Neutrophil (primary cell): ENCODE data around the gene GRIK2.

Experiments
- H3K27ac ChIP-seq: fragments of 200-600 bp; sonication (generic); 2 replicates; pipeline ENCODE4 v1.5.1; 2016; ENCODE audit warnings: mild to moderate bottlenecking, moderate library complexity
- H3K27me3 ChIP-seq: fragments of 200-600 bp; sonication (generic); 2 replicates; pipeline ENCODE4 v1.6.0; 2016; ENCODE audit warnings: mild to moderate bottlenecking
- H3K36me3 ChIP-seq: fragments of 200-600 bp; sonication (generic); 2 replicates; pipeline ENCODE4 v1.5.1; 2017
- H3K4me1 ChIP-seq, 2 experiments: fragments of 200-600 bp in 1 of 2; sonication (generic) in 1 of 2; 1 replicate in 1 of 2; 2 replicates in 1 of 2; pipeline versions ENCODE4 v1.5.1 to v1.6.1; 2013 to 2016; ENCODE audit warnings: low read depth in 1 of 2, low read length in 1 of 2, mild to moderate bottlenecking in 1 of 2, moderate library complexity in 1 of 2; ENCODE audit not compliant: control insufficient read depth in 1 of 2, insufficient read depth in 1 of 2
- H3K4me3 ChIP-seq, 2 experiments: fragments of 200-600 bp in 1 of 2; sonication (generic) in 1 of 2; 1 replicate in 1 of 2; 2 replicates in 1 of 2; pipeline ENCODE4 v1.5.1; 2013 to 2016; ENCODE audit warnings: low read depth in 1 of 2, low read length in 1 of 2, mild to moderate bottlenecking in 1 of 2, moderate library complexity in 1 of 2
- H3K9me3 ChIP-seq: fragments of 200-600 bp; sonication (generic); 2 replicates; pipeline ENCODE4 v1.5.1; 2016
- CTCF ChIP-seq: fragments of 200-600 bp; sonication (generic); IDR thresholded peaks from 2 replicates; pipeline ENCODE4 v1.5.1; 2016; ENCODE audit warnings: antibody characterized with exemption

Gene GRIK2

GRCh38 chr6:101462576-101462975, 69.1 kb downstream of the GRIK2 start:
- TF ChIP-seq CTCF, result no peak
- Histone ChIP-seq H3K9me3 (no peaks in the 10 kb centered on the region), H3K27me3 (no peaks in the 10 kb centered on the region), H3K4me1 (no peaks in the 10 kb centered on the region), H3K27ac (no peak overlapping the region), H3K36me3 (no peaks in the 10 kb centered on the region), H3K4me3 (no peak overlapping the region)

GRCh38 chr6:101465863-101466262, 72.4 kb downstream of the GRIK2 start:
- Histone ChIP-seq H3K4me3 (no peak overlapping the region), H3K4me1 (no peaks in the 10 kb centered on the region), H3K36me3 (no peaks in the 10 kb centered on the region), H3K9me3 (no peaks in the 10 kb centered on the region), H3K27me3 (no peaks in the 10 kb centered on the region), H3K27ac (no peak overlapping the region)
- no peak for TF ChIP-seq CTCF

GRCh38 chr6:101477436-101477835, 83.9 kb downstream of the GRIK2 start:
- no peaks in the 10 kb centered on the region for H3K4me1 ChIP-seq
- TF ChIP-seq CTCF, result no peak
- H3K36me3 ChIP-seq, result no peaks in the 10 kb centered on the region

GRCh38 chr6:101478891-101479290, 85.4 kb downstream of the GRIK2 start:
- no peaks in the 10 kb centered on the region for H3K4me1 ChIP-seq
- no peak for TF ChIP-seq CTCF
- H3K27ac ChIP-seq, result no peak overlapping the region
- H3K4me3 ChIP-seq, result no peak overlapping the region
- no peaks in the 10 kb centered on the region for H3K36me3 ChIP-seq
- no peaks in the 10 kb centered on the region for H3K27me3 ChIP-seq
- no peaks in the 10 kb centered on the region for H3K9me3 ChIP-seq

More at GRCh38 chr6:101477436-101477835, 83.9 kb downstream of the GRIK2 start:
- H3K27ac ChIP-seq, result no peak overlapping the region
- H3K9me3 ChIP-seq, result no peaks in the 10 kb centered on the region
- no peak overlapping the region for H3K4me3 ChIP-seq
- H3K27me3 ChIP-seq, result no peaks in the 10 kb centered on the region

GRCh38 chr6:101482606-101483005, 89.1 kb downstream of the GRIK2 start:
- Histone ChIP-seq H3K27me3 (no peaks in the 10 kb centered on the region), H3K4me3 (no peak overlapping the region), H3K27ac (no peak overlapping the region), H3K4me1 (no peaks in the 10 kb centered on the region), H3K9me3 (no peaks in the 10 kb centered on the region), H3K36me3 (no peaks in the 10 kb centered on the region)
- no peak for TF ChIP-seq CTCF

GRCh38 chr6:101484781-101485180, 91.3 kb downstream of the GRIK2 start:
- Histone ChIP-seq H3K9me3 (no peaks in the 10 kb centered on the region), H3K27me3 (no peaks in the 10 kb centered on the region), H3K36me3 (no peaks in the 10 kb centered on the region), H3K4me3 (no peak overlapping the region), H3K27ac (no peak overlapping the region), H3K4me1 (no peaks in the 10 kb centered on the region)
- no peak for TF ChIP-seq CTCF
